GM23248 (cell line): Measurements from ENCODE around the gene BTD.

Source experiments
- EZH2 ChIP-seq: fragments of 200-600 bp; sonication (generic); IDR thresholded peaks from 2 replicates; pipeline ENCODE4 v1.6.1; 2018; ENCODE audit warnings: antibody characterized with exemption, mild to moderate bottlenecking; ENCODE audit not compliant: insufficient read depth, poor library complexity, severe bottlenecking
- EZH2phosphoT487 ChIP-seq: fragments of 200-600 bp; sonication (generic); IDR thresholded peaks from 2 replicates; pipeline ENCODE4 v1.6.1; 2018; ENCODE audit warnings: antibody characterized with exemption, moderate library complexity, mild to moderate bottlenecking, low read depth; ENCODE audit not compliant: insufficient read depth

- TF ChIP-seq EZH2 (no peak), EZH2phosphoT487 (no peak)
Measured at GRCh38 chr3:15576475-15576874, 25.1 kb upstream of the BTD start.
